A673 (cell line): ENCODE data around the gene UST. TPM values are rescaled to one million over a fixed set of nuclear protein-coding genes. Genes with fewer than 3 reads are reported as not detected.
"Not testable (repeated sequence)": the region's sequence is repeated elsewhere in the genome, so short reads cannot be mapped to it uniquely, and the experiment has no call there.

Source experiments
- BruUV-seq: library from RNA; stranded (reverse); fragments of 400-500 nt; replicated peaks from 2 replicates; lab custom pipeline; 2021; lab: Mats Ljungman, UMichigan
- CTCF ChIA-PET: fragments of 300-600 bp; sonication (Branson Sonifier 250); formaldehyde crosslinking; loops from one replicate; lab custom pipeline; 2022; ENCODE audit warnings: antibody characterized with exemption; lab: Charles Lee
- POLR2A ChIA-PET: fragments of 300-600 bp; sonication (Branson Sonifier 250); formaldehyde crosslinking; loops from one replicate; lab custom pipeline; 2022; ENCODE audit warnings: antibody characterized with exemption; ENCODE audit not compliant: low non-redundant PET; lab: Charles Lee
- DNase-seq: peaks from one replicate; pipeline ENCODE4 v3.0.0-alpha.2; 2015; ENCODE audit warnings: low spot score
- H3K27ac ChIP-seq: fragments of 200-600 bp; sonication (generic); 2 replicates; pipeline ENCODE4 v1.5.1; 2016; ENCODE audit warnings: mixed run types, low read depth, mild to moderate bottlenecking, mixed read lengths, antibody characterized with exemption, low read length; ENCODE audit not compliant: poor library complexity, severe bottlenecking
- H3K27me3 ChIP-seq: fragments of 200-600 bp; sonication (generic); replicated peaks from 2 replicates; pipeline ENCODE4 v1.6.1; 2017; ENCODE audit warnings: mixed run types, low read depth, mild to moderate bottlenecking, mixed read lengths, antibody characterized with exemption, low read length; ENCODE audit not compliant: insufficient read depth, poor library complexity
- H3K36me3 ChIP-seq: fragments of 200-600 bp; sonication (generic); 2 replicates; pipeline ENCODE4 v1.6.1; 2016; ENCODE audit warnings: mixed run types, mild to moderate bottlenecking, mixed read lengths, antibody characterized with exemption, low read length; ENCODE audit not compliant: insufficient read depth, poor library complexity, severe bottlenecking
- H3K4me1 ChIP-seq: fragments of 200-600 bp; sonication (generic); 2 replicates; pipeline ENCODE4 v1.6.1; 2017; ENCODE audit warnings: mixed run types, mild to moderate bottlenecking, mixed read lengths, antibody characterized with exemption, low read length; ENCODE audit not compliant: insufficient read depth, poor library complexity, severe bottlenecking
- H3K4me3 ChIP-seq: fragments of 200-600 bp; sonication (generic); 2 replicates; pipeline ENCODE4 v1.5.1; 2016; ENCODE audit warnings: low read depth, mixed run types, mild to moderate bottlenecking, mixed read lengths, low read length; ENCODE audit not compliant: poor library complexity, severe bottlenecking
- H3K9me3 ChIP-seq: fragments of 200-600 bp; sonication (generic); 2 replicates; pipeline ENCODE4 v1.6.1; 2016; ENCODE audit warnings: mixed run types, low read depth, mild to moderate bottlenecking, mixed read lengths, antibody characterized with exemption, low read length; ENCODE audit not compliant: poor library complexity, severe bottlenecking
- CTCF ChIP-seq: fragments of 300-800, 200-600 bp; sonication (generic); conservative IDR thresholded peaks from 2 replicates; pipeline ENCODE4 v1.5.1; 2017; ENCODE audit warnings: low read depth, mild to moderate bottlenecking, antibody characterized with exemption, low read length, moderate library complexity, mixed read lengths
- EZH2 ChIP-seq: fragments of 200-600 bp; sonication (generic); IDR thresholded peaks from 2 replicates; pipeline ENCODE4 v1.6.1; 2017; ENCODE audit warnings: borderline replicate concordance, low read depth, mild to moderate bottlenecking, mixed read lengths, antibody characterized with exemption, low read length; ENCODE audit not compliant: poor library complexity, severe bottlenecking
- intact Hi-C: fragments of 100-400 bp; cut with micrococcal nuclease; formaldehyde crosslinking; loops from one replicate; pipeline ENCODE4 v1.10.0; 2022; ENCODE audit not compliant: unreplicated experiment
- total RNA-seq: library from RNA; stranded (reverse); gene quantifications from 2 replicates; pipeline ENCODE4 v1.2.3, GENCODE V29; 2021

UST gene
- total RNA-seq, 1 experiment from 2014 or later: 1.5 TPM

GRCh38 chr6:148915810-148916209, 169.0 kb downstream of the UST start:
- H3K4me1 ChIP-seq: no peaks in the 10 kb centered on the region
- BruUV-seq: no TSS peak
- intact Hi-C loops: no loop called here
- POLR2A ChIA-PET: interaction anchor here (0.9 kb wide), 1 partner anchor 161 kb away, joined by 3 read pairs; no protein-coding TSS in a partner anchor
- no peak overlapping the region for H3K4me3 ChIP-seq
- no peaks in the 10 kb centered on the region for H3K9me3 ChIP-seq
- CTCF ChIA-PET: no interaction called here
- no peaks in the 10 kb centered on the region for H3K36me3 ChIP-seq
- no peak for DNase-seq
- no peaks in the 10 kb centered on the region for H3K27me3 ChIP-seq
- TF ChIP-seq CTCF (no peak), EZH2 (no peak)
- no peak overlapping the region for H3K27ac ChIP-seq

DNA sequence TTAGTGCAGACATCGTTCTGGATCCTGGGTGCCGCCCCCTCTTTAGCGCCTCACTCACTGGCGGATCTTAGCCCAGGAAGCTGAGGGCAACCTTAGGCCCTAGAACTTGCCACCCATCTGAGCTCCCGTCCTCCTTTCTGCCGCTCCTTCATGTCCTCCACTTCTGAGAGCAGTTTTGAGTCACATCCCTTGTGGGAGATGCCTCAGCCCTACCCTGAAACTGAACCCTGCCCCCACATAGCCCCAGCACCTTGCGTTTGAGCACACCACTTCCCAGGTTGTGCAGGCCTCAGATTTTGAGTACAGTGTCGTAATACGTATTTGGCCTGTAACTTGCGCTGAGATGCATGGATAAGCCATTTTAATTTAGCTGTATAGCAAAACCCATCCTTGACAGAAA, 169.7 kb downstream of the UST start:
- H3K27ac ChIP-seq, H3K27me3 ChIP-seq, BruUV-seq, CTCF ChIA-PET, H3K4me3 ChIP-seq, DNase-seq, H3K9me3 ChIP-seq, H3K4me1 ChIP-seq, intact Hi-C loops, H3K36me3 ChIP-seq: not testable (repeated sequence)
- POLR2A ChIA-PET: interaction anchor here (0.9 kb wide), 1 partner anchor 161 kb away, joined by 3 read pairs; no protein-coding TSS in a partner anchor

GRCh38 chr6:148924226-148925012, 177.6 kb downstream of the UST start:
- Histone ChIP-seq H3K4me3 (no peak overlapping the region), H3K27me3 (no peaks in the 10 kb centered on the region), H3K27ac (no peak overlapping the region), H3K36me3 (no peaks in the 10 kb centered on the region), H3K9me3 (no peaks in the 10 kb centered on the region), H3K4me1 (no peaks in the 10 kb centered on the region)
- no peak for DNase-seq
- BruUV-seq: no TSS peak
- intact Hi-C loops: no loop called here
- no peak for TF ChIP-seq CTCF
- ChIA-PET CTCF (no interaction called here), POLR2A (no interaction called here)

DNA sequence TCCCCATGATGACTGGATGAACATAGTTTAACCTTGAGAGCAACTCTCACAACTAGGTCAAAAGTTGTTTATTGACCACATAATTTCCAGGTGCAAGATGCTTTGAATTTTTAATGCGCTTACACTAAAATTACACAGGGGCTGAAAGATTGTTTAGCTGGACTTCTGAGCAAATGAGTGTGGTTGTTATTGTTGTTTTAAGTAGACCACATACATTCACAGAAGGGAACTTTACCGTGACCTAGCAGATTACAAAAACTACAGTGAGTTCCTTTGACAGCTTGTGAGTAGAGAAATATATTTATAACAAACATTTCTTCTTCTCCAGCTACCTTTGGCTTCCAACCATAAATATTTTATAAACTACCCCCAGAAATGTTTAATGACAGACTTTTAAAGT, 178.9 kb downstream of the UST start:
- intact Hi-C loops: no loop called here
- CTCF ChIA-PET: no interaction called here
- no peaks in the 10 kb centered on the region for H3K27me3 ChIP-seq
- no peaks in the 10 kb centered on the region for H3K4me1 ChIP-seq
- no peak overlapping the region for H3K4me3 ChIP-seq
- DNase-seq: no peak
- POLR2A ChIA-PET: no interaction called here
- BruUV-seq: no TSS peak
- H3K9me3 ChIP-seq: no peaks in the 10 kb centered on the region
- no peak overlapping the region for H3K27ac ChIP-seq
- no peak for TF ChIP-seq CTCF
- no peak for TF ChIP-seq EZH2
- no peaks in the 10 kb centered on the region for H3K36me3 ChIP-seq
